ENCODE results near the gene CC2D1B. TPM values are rescaled to one million over a fixed set of nuclear protein-coding genes. Genes with fewer than 3 reads are reported as not detected.
A peak's percentile ranks its signal among the peaks of the same experiment; 100 is the strongest.

The CC2D1B gene
- total and polyA plus RNA-seq, 2 donors (not counting 3 experiments of a cell fraction or from before 2014, with no cell fraction given): 16.9 to 32.6 TPM

GRCh38 chr1:52364235-52364839 lies 1.7 kb downstream of the CC2D1B start:
- Histone ChIP-seq H4K20me1 (replicated peaks; ENCODE audit: control insufficient read depth, extremely low read depth, insufficient read depth, low read length) (no peaks in the 10 kb centered on the region), H3K4me2 (ENCODE audit: insufficient read depth, low read length) (peak overlapping the region; percentile 77), H3K36me3 (ENCODE audit: control insufficient read depth in 2 of 2, extremely low read depth in 1 of 2, insufficient read depth in 2 of 2, low read length in 2 of 2) (peaks cover 6 to 37% of the 10 kb centered on the region in 2 experiments), H3K9ac (replicated peaks; ENCODE audit: extremely low read depth, insufficient read depth, low read length) (no peak overlapping the region), H3K27ac (ENCODE audit: insufficient read depth, low read depth, low read length) (no peak overlapping the region), H3K27me3 (ENCODE audit: control insufficient read depth in 2 of 2, insufficient read depth in 2 of 2, low read length in 2 of 2) (no peaks in the 10 kb centered on the region), H3K9me1 (replicated peaks; ENCODE audit: control insufficient read depth, extremely low read depth, insufficient read depth, low read length) (no peaks in the 10 kb centered on the region), H3K9me3 (replicated peaks; ENCODE audit: control insufficient read depth, insufficient read depth, low read length) (no peaks in the 10 kb centered on the region), H3K4me3 (replicated peaks in 1 of 3; ENCODE audit: insufficient read depth in 1 of 3, low read depth in 1 of 3, low read length in 3 of 3) (no peak overlapping the region), H3K4me1 (ENCODE audit: control insufficient read depth, extremely low read depth, insufficient read depth, low read length) (peaks cover 11% of the 10 kb centered on the region), H2AFZ (ENCODE audit: low read depth, low read length) (no peak overlapping the region), H3K79me2 (ENCODE audit: control insufficient read depth, insufficient read depth, low read length) (peaks cover 26% of the 10 kb centered on the region)
- BruUV-seq (replicated peaks): no TSS peak
- POLR2A ChIA-PET: no interaction called here
- intact Hi-C loops (cut with micrococcal nuclease) (no loop called here), dilution Hi-C loops (cut with MboI; ENCODE audit: extremely low pct_ligation_motif_present, low sequenced_read_pairs) (no loop called here)
- no peak for DNase-seq (ENCODE audit: low read depth, low spot score)
- CTCF ChIA-PET: interaction anchor here (1.0 to 1.9 kb wide), 3 partner anchors 14 to 238 kb away, joined by 3 to 6 read pairs (median 5); no protein-coding TSS in a partner anchor
- FAIRE-seq: no peak
- TF ChIP-seq, protein P1, sequence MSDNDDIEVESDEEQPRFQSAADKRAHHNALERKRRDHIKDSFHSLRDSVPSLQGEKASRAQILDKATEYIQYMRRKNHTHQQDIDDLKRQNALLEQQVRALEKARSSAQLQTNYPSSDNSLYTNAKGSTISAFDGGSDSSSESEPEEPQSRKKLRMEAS (IDR thresholded peaks at IDR 0.05; ENCODE audit: insufficient read depth, insufficient read length): no peak
- TF ChIP-seq JUN (IDR thresholded peaks at IDR 0.05; ENCODE audit: borderline replicate concordance, insufficient read depth, insufficient read length, low read depth) (no peak), GATA2 (IDR thresholded peaks at IDR 0.05; ENCODE audit: insufficient read depth, insufficient read length, low read depth, low read length) (no peak), POLR2AphosphoS5 (IDR thresholded peaks at IDR 0.05; ENCODE audit: insufficient read depth, low read depth, low read length) (no peak), CTCF (IDR thresholded peaks at IDR 0.05; ENCODE audit: extremely low read depth in 1 of 2, insufficient read depth in 1 of 2, low read depth in 1 of 2, low read length in 2 of 2) (no peak), EZH2 (IDR thresholded peaks at IDR 0.05; ENCODE audit: borderline replicate concordance, low read depth, low read length, severe bottlenecking) (no peak), FOS (IDR thresholded peaks at IDR 0.05; ENCODE audit: borderline replicate concordance, insufficient read depth, low read length) (no peak), MYC (IDR thresholded peaks at IDR 0.05; ENCODE audit: low read depth, low read length) (no peak)

Measured in endothelial cell of umbilical vein (primary cell).